ENCODE measurements around the gene MACROD2.

DNA sequence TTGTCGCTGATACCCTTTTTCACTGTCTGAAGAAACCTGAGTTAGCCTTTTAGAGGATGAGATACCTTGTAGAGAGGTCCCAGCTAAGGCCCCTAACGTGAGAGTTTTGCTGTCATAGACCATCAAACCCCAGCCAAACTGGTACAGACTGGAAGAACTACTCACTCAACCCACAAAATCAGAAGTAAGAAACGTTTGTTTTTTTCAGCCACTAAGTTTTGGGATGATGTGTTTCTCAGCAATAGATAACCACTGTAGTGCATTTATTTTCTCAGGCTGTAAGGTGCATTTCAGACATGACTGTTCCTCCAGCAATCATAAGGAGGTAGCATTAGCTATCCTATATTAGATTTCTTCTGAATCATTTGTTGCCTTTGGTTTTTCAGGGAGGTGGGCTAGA lies 749.4 kb downstream of the MACROD2 start:
- TF ChIP-seq POLR2AphosphoS5 (IDR thresholded peaks at IDR 0.05) (no peak), POLR2A (IDR thresholded peaks at IDR 0.05) (no peak)
- TF ChIP-seq, protein P1, sequence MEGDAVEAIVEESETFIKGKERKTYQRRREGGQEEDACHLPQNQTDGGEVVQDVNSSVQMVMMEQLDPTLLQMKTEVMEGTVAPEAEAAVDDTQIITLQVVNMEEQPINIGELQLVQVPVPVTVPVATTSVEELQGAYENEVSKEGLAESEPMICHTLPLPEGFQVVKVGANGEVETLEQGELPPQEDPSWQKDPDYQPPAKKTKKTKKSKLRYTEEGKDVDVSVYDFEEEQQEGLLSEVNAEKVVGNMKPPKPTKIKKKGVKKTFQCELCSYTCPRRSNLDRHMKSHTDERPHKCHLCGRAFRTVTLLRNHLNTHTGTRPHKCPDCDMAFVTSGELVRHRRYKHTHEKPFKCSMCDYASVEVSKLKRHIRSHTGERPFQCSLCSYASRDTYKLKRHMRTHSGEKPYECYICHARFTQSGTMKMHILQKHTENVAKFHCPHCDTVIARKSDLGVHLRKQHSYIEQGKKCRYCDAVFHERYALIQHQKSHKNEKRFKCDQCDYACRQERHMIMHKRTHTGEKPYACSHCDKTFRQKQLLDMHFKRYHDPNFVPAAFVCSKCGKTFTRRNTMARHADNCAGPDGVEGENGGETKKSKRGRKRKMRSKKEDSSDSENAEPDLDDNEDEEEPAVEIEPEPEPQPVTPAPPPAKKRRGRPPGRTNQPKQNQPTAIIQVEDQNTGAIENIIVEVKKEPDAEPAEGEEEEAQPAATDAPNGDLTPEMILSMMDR (IDR thresholded peaks at IDR 0.05) = no peak
